DOHH2 (cell line): ENCODE results near the gene CPEB4.

ENCODE experiments used
- H3F3A ChIP-seq: fragments of 200-600 bp; sonication (generic), shearing (Covaris generic); 2 replicates; pipeline ENCODE4 v1.6.0; 2016; ENCODE audit warnings: antibody characterized with exemption, mild to moderate bottlenecking; ENCODE audit not compliant: control insufficient read depth, insufficient read depth
- H3K27ac ChIP-seq: fragments of 200-600 bp; sonication (generic); 2 replicates; pipeline ENCODE4 v1.5.1; 2014; ENCODE audit warnings: low read depth, mild to moderate bottlenecking, low read length, moderate library complexity
- H3K27me3 ChIP-seq: fragments of 200-600 bp; sonication (generic); 2 replicates; pipeline ENCODE4 v1.6.1; 2014; ENCODE audit warnings: mild to moderate bottlenecking, low read length, mixed read lengths; ENCODE audit not compliant: control insufficient read depth
- H3K36me3 ChIP-seq: fragments of 200-600 bp; sonication (generic); 2 replicates; pipeline ENCODE4 v1.6.1; 2014; ENCODE audit warnings: mild to moderate bottlenecking, low read length, moderate library complexity, mixed read lengths; ENCODE audit not compliant: control insufficient read depth
- H3K4me1 ChIP-seq: fragments of 200-600 bp; sonication (generic); 2 replicates; pipeline ENCODE4 v1.6.1; 2014; ENCODE audit warnings: mild to moderate bottlenecking, low read length, mixed read lengths; ENCODE audit not compliant: control insufficient read depth
- H3K4me2 ChIP-seq: fragments of 200-600 bp; sonication (generic); 2 replicates; pipeline ENCODE4 v1.6.0; 2014; ENCODE audit warnings: mild to moderate bottlenecking, low read length, moderate library complexity
- H3K4me3 ChIP-seq: fragments of 200-600 bp; sonication (generic); 2 replicates; pipeline ENCODE4 v1.5.1; 2014; ENCODE audit warnings: mild to moderate bottlenecking, low read length, mixed read lengths
- H3K79me2 ChIP-seq: fragments of 200-600 bp; sonication (generic); 2 replicates; pipeline ENCODE4 v1.6.1; 2014; ENCODE audit warnings: mild to moderate bottlenecking, low read length, mixed read lengths; ENCODE audit not compliant: control insufficient read depth
- H3K9me2 ChIP-seq: fragments of 200-600 bp; sonication (generic); replicated peaks from 2 replicates; pipeline ENCODE4 v1.6.1; 2014; ENCODE audit warnings: mild to moderate bottlenecking, low read length, mixed read lengths; ENCODE audit not compliant: control insufficient read depth
- H3K9me3 ChIP-seq: fragments of 200-600 bp; sonication (generic); 2 replicates; pipeline ENCODE4 v1.6.1; 2014; ENCODE audit warnings: antibody characterized with exemption, low read length, mixed read lengths; ENCODE audit not compliant: control insufficient read depth, insufficient read depth
- H4K20me1 ChIP-seq: fragments of 200-600 bp; sonication (generic); 2 replicates; pipeline ENCODE4 v1.6.0; 2014; ENCODE audit warnings: low read depth, mild to moderate bottlenecking, antibody characterized with exemption, low read length, moderate library complexity; ENCODE audit not compliant: control insufficient read depth, insufficient read depth
- EZH2phosphoT487 ChIP-seq: fragments of 200-600 bp; sonication (generic); IDR thresholded peaks from 2 replicates; pipeline ENCODE4 v1.6.1; 2017; ENCODE audit warnings: borderline replicate concordance, mild to moderate bottlenecking, antibody characterized with exemption, low read length, moderate library complexity, mixed read lengths
- TF ChIP-seq, protein P1 (sequence below): fragments of 200-600 bp; sonication (generic); IDR thresholded peaks from one replicate; pipeline ENCODE4 v1.5.1; 2014; ENCODE audit warnings: antibody characterized with exemption, mild to moderate bottlenecking, low read depth, low read length; ENCODE audit not compliant: poor library complexity, severe bottlenecking

CPEB4 gene

DNA sequence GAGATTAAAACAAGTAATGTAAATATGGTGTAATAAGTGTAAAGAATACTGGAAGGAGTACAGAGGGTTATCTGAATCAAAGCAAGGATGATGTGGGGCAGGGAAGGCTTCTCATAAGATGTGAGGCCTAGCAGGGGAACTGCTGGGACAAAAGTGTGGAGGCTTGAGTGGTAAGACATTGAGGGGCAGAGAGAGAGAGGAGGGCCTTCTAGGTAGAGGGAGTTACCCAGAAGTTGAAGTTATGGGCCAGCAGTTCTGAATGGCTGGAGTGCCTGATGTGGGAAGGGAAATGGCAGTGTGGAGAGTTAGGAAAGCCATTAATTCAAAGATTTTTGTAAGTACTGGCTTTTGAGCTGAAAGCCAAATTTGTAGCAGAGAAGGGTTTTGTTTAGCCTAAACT lies 36.8 kb downstream of the CPEB4 start:
- no peaks in the 10 kb centered on the region for H3F3A ChIP-seq
- no peaks in the 10 kb centered on the region for H4K20me1 ChIP-seq
- H3K4me2 ChIP-seq, result no peak overlapping the region
- H3K79me2 ChIP-seq, result peaks cover 13% of the 10 kb centered on the region
- TF ChIP-seq EZH2phosphoT487, result no peak
- TF ChIP-seq, protein P1, sequence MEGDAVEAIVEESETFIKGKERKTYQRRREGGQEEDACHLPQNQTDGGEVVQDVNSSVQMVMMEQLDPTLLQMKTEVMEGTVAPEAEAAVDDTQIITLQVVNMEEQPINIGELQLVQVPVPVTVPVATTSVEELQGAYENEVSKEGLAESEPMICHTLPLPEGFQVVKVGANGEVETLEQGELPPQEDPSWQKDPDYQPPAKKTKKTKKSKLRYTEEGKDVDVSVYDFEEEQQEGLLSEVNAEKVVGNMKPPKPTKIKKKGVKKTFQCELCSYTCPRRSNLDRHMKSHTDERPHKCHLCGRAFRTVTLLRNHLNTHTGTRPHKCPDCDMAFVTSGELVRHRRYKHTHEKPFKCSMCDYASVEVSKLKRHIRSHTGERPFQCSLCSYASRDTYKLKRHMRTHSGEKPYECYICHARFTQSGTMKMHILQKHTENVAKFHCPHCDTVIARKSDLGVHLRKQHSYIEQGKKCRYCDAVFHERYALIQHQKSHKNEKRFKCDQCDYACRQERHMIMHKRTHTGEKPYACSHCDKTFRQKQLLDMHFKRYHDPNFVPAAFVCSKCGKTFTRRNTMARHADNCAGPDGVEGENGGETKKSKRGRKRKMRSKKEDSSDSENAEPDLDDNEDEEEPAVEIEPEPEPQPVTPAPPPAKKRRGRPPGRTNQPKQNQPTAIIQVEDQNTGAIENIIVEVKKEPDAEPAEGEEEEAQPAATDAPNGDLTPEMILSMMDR, result no peak
- H3K27me3 ChIP-seq, result no peaks in the 10 kb centered on the region
- peaks cover 54% of the 10 kb centered on the region for H3K4me1 ChIP-seq
- H3K9me3 ChIP-seq, result no peaks in the 10 kb centered on the region
- no peak overlapping the region for H3K4me3 ChIP-seq
- no peak overlapping the region for H3K27ac ChIP-seq
- H3K9me2 ChIP-seq, result no peaks in the 10 kb centered on the region
- no peaks in the 10 kb centered on the region for H3K36me3 ChIP-seq

DNA sequence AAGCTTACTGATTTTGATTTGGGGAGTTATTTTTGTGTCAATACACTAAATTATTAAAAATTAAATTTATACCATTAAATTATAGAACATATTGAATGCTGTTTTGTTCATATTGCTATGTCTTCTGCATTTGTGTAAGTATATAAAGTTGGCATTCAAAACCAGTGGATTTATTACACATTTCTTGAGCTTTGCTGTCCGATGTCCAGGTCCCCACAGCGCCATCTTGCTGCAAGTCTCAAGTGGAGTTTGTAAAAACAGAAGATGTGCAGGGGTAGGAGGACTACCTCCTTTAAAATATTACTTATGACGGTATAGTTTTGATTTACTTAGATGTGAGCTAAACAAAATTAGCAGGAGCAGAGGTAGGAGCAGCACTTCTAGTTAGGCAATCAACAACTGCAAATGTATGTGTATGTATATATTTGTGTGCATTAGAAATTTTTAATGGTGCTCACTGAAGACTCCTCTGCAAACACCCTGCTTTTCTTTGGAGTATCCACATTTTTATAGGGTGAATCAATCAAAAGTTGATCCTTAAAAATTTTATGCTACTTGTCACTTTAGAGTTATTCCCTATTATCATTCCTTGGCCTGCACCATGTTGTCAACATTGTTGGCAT lies 37.4 kb downstream of the CPEB4 start:
- Histone ChIP-seq H3K36me3 (no peaks in the 10 kb centered on the region), H3K4me3 (no peak overlapping the region), H3F3A (no peaks in the 10 kb centered on the region), H3K79me2 (peaks cover 10% of the 10 kb centered on the region), H3K9me3 (no peaks in the 10 kb centered on the region), H3K4me2 (no peak overlapping the region), H4K20me1 (no peaks in the 10 kb centered on the region), H3K27ac (no peak overlapping the region), H3K4me1 (peaks cover 47% of the 10 kb centered on the region), H3K9me2 (no peaks in the 10 kb centered on the region), H3K27me3 (no peaks in the 10 kb centered on the region)
- no peak for TF ChIP-seq EZH2phosphoT487
- TF ChIP-seq, protein P1, result peak; percentile 77

DNA sequence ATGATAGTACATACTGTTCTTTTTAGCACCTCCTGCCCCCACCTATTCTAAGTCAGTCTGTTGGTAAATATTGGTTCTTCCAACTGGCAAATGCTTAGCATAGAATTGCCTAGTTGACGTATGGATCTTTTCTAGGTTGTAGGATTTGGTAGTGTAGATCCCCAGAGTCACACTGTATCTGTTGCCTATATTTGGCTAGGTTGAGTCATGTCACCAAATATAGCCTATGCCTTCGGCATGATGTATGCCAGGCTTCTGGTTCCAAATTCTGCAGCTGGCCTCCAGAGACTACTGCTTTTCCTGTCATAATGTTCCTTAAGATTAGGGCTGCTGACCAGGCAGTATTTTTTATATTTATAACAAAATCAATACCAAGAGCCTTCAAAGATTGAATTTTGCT lies 38.2 kb downstream of the CPEB4 start:
- peaks cover 5% of the 10 kb centered on the region for H3K79me2 ChIP-seq
- no peaks in the 10 kb centered on the region for H3K36me3 ChIP-seq
- no peak overlapping the region for H3K27ac ChIP-seq
- H3K4me1 ChIP-seq, result peaks cover 39% of the 10 kb centered on the region
- no peaks in the 10 kb centered on the region for H3K27me3 ChIP-seq
- H4K20me1 ChIP-seq, result no peaks in the 10 kb centered on the region
- H3K9me3 ChIP-seq, result no peaks in the 10 kb centered on the region
- no peaks in the 10 kb centered on the region for H3K9me2 ChIP-seq
- H3K4me2 ChIP-seq, result no peak overlapping the region
- H3F3A ChIP-seq, result no peaks in the 10 kb centered on the region
- TF ChIP-seq, protein P1, result no peak
- TF ChIP-seq EZH2phosphoT487, result no peak
- H3K4me3 ChIP-seq, result no peak overlapping the region
